Raji (cell line): Measurements from ENCODE around the gene CNKSR1.

Experiments
- POLR2A ChIP-seq: IDR thresholded peaks from 2 replicates; pipeline ENCODE4 v1.6.1; 2011; ENCODE audit warnings: low read depth, low read length, control low read depth; ENCODE audit not compliant: insufficient read depth

CNKSR1 gene, protein sequence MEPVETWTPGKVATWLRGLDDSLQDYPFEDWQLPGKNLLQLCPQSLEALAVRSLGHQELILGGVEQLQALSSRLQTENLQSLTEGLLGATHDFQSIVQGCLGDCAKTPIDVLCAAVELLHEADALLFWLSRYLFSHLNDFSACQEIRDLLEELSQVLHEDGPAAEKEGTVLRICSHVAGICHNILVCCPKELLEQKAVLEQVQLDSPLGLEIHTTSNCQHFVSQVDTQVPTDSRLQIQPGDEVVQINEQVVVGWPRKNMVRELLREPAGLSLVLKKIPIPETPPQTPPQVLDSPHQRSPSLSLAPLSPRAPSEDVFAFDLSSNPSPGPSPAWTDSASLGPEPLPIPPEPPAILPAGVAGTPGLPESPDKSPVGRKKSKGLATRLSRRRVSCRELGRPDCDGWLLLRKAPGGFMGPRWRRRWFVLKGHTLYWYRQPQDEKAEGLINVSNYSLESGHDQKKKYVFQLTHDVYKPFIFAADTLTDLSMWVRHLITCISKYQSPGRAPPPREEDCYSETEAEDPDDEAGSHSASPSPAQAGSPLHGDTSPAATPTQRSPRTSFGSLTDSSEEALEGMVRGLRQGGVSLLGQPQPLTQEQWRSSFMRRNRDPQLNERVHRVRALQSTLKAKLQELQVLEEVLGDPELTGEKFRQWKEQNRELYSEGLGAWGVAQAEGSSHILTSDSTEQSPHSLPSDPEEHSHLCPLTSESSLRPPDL

DNA sequence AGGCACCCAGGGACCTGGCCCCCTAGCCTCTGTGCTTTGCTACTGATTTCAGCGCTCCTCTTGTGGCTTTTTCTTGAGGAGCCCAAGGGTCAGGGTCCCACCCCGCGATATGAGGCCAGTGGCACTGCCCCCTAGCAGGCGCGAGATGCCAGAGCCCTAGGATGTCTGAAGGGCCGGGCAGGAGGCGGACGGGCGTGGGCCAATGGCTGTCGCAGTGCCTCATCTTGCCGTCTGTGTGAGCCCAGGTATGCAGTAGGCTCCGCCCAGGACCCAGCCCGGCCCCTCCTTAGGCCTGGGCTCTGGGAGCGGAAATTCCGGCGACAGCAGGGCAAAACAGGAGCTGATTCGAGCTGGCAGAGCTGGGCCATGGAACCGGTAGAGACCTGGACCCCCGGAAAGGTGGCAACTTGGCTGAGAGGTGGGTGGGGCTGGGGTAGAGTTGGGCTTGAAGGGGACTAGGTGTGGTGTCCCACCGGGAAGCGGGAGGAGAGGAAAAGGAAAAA is at the start of gene CNKSR1:
CNKSR1 (plus strand) TSS at position 310 of the 503 bp plus-strand sequence; CDS start at position 367, 57 bp downstream.
- TF ChIP-seq POLR2A: no peak

DNA sequence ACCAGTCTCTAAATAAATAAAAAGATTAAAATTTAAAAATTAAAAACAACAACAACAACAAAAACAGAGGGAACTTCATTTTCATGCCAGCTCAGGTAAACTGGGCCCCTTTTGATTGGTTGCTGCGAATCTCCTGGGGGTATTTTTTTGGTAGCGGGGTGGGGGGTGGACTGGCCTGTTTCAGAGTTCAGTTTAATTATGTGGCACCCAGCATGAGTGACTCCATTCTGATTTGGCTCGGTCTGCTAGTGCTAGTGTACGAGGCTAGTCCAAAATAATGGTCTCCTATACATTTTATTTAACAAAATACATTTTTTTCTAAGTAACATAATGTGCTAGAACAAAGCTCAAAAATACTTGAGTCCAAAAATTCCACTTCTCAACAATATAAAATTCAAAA is 47.5 kb upstream of the CNKSR1 start:
- no peak for TF ChIP-seq POLR2A

DNA sequence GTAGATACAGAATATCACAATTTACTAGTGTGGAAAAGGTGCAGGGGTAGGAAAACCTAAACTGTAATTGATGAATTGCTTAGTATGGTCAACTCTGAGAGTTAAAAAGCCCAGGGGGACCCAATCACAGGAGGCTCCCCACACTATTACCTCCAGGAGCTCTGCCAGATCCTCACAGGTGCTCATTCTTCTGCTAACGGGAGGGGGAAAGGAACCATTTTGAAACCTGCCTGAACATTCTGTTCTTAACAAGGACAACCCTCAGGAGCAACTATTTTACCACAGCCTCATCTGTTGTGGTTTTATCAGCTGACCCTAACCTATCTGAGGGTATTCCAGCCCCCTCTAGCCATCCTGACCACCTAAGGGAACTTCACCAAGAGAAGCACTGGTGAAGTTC is 46.6 kb upstream of the CNKSR1 start:
- no peak for TF ChIP-seq POLR2A

GRCh38 chr1:26132128-26132833 is 45.0 kb upstream of the CNKSR1 start:
- no peak for TF ChIP-seq POLR2A

GRCh38 chr1:26132834-26133167 is 44.5 kb upstream of the CNKSR1 start:
- TF ChIP-seq POLR2A: no peak

DNA sequence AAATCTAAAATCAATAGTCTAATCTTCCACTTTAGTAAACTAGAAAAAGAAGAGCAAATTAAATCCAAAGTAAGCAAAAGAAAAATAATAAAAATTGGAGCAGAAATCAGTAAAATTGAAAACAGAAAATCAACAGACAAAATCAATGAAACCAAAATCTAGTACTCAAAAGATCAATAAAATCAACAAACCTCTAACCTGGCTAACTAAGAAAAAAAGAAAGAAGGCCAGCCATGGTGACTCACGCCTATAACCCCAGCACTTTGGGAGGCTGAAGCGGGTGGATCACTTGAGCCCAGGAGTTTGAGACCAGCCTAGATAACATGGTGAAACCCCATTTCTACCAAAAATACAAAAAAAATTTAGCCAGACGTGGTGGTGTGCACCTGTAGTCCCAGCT is 42.8 kb upstream of the CNKSR1 start:
- no peak for TF ChIP-seq POLR2A

DNA sequence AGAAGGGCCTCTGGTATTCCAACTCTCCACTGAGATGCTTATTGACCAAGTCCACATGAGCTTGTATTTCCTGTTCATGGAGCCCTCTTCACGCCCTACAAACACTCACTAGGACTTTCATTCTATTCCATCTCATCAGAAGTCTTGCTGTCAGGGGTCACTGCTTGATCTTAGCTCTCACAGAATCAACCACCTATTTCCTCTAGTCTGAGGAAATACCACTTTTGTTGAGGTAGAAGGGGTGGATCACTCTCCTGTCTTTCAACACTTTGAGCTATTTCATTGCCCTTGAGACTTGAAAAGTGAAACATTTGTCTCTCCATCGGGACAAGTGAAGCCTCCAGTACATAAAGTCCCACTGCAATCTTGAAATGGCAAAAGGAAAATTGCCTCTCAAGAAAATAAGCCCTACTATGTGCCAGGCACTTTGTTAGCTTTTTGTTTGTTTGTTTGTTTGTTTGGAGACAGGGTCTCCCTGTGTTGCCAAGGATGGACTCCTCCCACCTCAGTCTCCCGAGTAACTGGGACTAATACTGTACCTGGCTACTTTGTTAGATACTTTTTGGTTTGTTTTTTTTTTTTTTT is 38.2 kb upstream of the CNKSR1 start:
- TF ChIP-seq POLR2A: no peak

GRCh38 chr1:26142159-26142558 is 35.1 kb upstream of the CNKSR1 start:
- no peak for TF ChIP-seq POLR2A

- no peak for TF ChIP-seq POLR2A
Observed at GRCh38 chr1:26145041-26145959, 32.0 kb upstream of the CNKSR1 start.

GRCh38 chr1:26145960-26146294 is 31.4 kb upstream of the CNKSR1 start:
- no peak for TF ChIP-seq POLR2A

DNA sequence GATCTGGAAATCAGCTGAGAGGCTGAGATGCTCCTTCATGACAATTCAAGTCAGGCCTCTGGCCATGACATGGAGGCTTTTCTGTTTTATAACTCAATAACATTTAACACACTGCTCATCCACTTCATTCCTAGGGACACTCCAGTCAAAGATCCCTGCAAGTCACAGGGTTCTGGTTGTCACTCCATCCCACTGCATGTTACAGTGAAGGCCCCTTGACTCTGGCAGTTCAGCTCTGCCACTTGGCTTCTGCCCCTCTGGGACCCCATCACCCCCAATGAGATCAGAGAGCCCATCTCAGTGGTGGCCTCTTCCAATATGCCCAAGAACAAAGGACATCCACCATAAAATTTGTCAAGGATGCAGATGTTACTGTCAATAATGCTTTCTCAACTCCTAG is 28.4 kb upstream of the CNKSR1 start:
- TF ChIP-seq POLR2A: no peak

DNA sequence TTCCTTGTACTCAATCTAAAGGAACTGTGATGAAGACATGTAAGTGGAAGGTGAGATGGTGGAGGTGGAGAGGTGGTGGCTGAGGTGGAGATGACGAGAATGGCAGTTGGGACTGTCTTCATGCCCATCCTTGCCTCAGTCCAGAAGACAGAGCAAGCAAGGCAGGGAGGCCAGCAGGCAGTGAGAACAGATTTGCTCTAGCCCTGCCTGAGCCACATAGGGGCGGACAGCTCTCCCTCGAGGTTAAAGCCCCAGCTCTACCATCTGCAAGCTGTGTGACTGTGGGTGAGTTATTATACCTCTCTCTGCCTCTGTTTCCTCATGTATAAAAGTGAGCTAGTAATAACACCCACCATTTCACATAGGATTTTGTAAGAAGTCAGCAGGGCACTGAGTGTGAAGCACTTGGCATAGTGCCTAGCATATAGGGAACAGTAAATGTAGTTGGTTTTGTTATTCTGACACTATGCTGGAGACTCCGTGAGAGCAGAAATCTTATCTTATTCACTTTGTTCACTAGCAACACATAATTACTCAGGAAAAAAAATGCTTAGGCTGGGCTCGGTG is 23.2 kb upstream of the CNKSR1 start:
- no peak for TF ChIP-seq POLR2A

GRCh38 chr1:26154750-26155149 is 22.5 kb upstream of the CNKSR1 start:
- TF ChIP-seq POLR2A: no peak
